Activated CD8-positive, alpha-beta memory T cell treated with anti-CD3 and anti-CD28 coated beads, Interleukin-2, amount 10 ng/mL, durations not matched to agents 7 days and 5 days (primary cell): ENCODE data around the gene PARD6G. TPM values are rescaled to one million over a fixed set of nuclear protein-coding genes. Genes with fewer than 3 reads are reported as not detected.
"Not testable (repeated sequence)": the region's sequence is repeated elsewhere in the genome, so short reads cannot be mapped to it uniquely, and the experiment has no call there.

Experiments
- ATAC-seq: fragments of 150-1000 bp; cut with Tn5 transposase; one replicate; pipeline ENCODE4 v1.10.0; 2021; ENCODE audit warnings: moderate library complexity
- CTCF ChIA-PET: fragments of 350-600 bp; sonication (Branson Sonifier 250); formaldehyde crosslinking; loops from one replicate; lab custom pipeline; 2021; ENCODE audit warnings: antibody characterized with exemption; lab: Charles Lee
- DNase-seq: peaks from one replicate; pipeline ENCODE4 v3.0.0-alpha.2; 2020
- H3K27ac Mint-ChIP-seq: one replicate; pipeline ENCODE4 v1.8.0; 2021; ENCODE audit warnings: mild to moderate bottlenecking, mixed read lengths
- H3K27me3 Mint-ChIP-seq: one replicate; pipeline ENCODE4 v1.8.0; 2021; ENCODE audit warnings: mixed read lengths
- H3K36me3 Mint-ChIP-seq: one replicate; pipeline ENCODE4 v1.8.0; 2021; ENCODE audit warnings: mild to moderate bottlenecking, mixed read lengths
- H3K4me1 Mint-ChIP-seq: one replicate; pipeline ENCODE4 v1.8.0; 2021; ENCODE audit warnings: mixed read lengths
- H3K4me3 Mint-ChIP-seq: one replicate; pipeline ENCODE4 v1.8.0; 2021; ENCODE audit warnings: mild to moderate bottlenecking, moderate library complexity, mixed read lengths
- H3K9me3 Mint-ChIP-seq: one replicate; pipeline ENCODE4 v1.8.0; 2022; ENCODE audit warnings: low read depth, mixed read lengths
- total RNA-seq, 2 experiments: library from RNA; stranded (reverse); gene quantifications; one replicate each; pipeline ENCODE4 v1.2.3, GENCODE V29; 2021

PARD6G gene
- total RNA-seq, 2 experiments from 2014 or later: 0.41 to 0.98 TPM

DNA sequence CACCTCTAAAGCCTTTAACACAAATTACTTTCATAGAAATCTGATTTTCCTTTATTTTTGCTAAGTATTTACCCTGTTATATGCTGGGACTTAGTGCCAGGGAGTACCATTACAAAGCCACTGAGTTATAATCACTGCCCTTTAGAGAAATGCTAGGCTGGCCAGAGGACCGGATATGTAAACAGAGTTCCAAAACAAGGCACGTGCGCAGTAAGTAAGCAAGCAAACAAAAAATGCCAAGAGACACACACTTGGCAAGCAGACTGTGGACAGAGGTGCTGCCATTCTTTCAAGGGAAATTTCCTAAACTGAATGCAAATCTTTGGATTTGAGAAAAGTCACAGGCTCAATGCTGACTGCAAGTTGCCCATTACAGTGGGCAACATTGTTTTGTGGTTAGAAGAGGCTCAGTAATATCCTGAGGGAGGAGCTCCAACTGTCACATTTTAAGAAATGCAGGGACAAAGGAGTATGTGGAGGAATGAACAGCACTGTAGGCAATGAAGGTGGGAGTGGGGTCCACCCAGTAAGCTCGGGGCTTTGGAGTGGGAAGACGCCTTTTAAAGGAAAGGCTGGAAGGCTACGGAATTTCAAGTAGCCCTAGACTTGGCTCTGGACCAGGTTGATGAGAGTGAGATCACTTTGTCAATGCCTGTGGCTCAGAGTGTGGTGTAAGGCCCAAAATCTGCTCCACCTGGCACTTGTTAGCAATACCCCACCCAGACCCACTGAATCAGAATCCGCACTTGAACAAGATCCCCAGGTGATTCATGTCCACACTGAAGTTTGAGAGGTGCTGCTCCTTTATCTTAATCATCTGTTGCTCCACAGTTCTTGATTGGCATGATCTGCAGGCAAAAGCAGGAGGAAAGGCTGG is 2.1 kb upstream of the PARD6G start:
- no peak for DNase-seq

DNA sequence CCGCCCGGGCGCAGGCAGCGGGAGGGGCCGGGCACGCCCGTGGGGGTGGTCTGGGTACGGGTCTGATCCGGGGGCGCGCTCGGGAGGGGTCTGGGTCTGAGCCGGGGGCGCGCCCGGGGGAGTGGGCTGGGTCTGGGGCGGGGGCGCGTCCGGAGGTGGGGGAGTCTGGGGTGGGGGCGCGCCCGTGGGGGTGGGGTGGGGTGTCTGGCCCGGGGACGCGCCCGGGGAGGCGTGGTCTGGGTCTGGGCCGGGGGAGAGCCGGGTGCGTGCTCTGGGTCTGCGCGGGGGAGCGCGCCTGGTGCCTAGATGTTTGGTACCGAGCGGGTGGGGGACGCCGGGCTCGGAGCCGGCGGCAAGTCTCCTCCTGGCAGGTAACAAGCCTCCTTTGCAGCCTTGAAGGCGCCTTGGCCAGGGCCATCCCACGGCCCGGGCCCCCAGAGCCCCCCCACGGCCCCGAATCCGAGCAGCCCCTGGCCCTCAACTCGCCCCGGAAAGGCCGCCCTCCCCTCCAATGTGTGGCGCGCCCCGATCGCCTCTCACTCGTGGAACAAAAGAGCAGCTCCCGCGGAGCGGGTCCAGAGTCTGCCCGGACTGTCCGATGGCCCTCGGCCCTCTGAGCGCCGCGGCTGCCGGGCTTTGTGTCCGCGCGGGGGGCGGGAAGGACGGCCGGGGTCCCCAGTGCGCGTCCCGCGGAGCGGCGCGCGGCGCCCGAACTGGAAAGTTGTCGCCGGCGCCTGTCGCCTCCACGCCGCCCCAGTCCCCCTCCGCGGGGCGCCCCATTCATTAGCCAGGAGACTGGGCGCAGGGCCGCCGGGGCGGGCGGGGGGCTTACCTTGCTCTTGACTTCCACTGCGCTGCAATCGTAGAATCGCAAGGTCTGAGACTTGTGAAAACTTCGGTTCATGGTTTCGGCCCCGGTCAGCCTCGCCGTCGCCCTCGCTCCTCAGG is 595 bp downstream of the PARD6G start:
- Mint-ChIP-seq H3K36me3 (no peaks in the 10 kb centered on the region), H3K4me1 (peaks cover 3% of the 10 kb centered on the region), H3K4me3 (peak overlapping the region; percentile 33), H3K9me3 (no peaks in the 10 kb centered on the region), H3K27me3 (peaks cover 69% of the 10 kb centered on the region), H3K27ac (no peak overlapping the region)
- ATAC-seq: peak; percentile 54
- DNase-seq: no peak
- CTCF ChIA-PET: interaction anchor here (0.9 kb wide), 1 partner anchor 212 kb away, joined by 4 read pairs; the partner anchor contains the start of gene RBFA

More for the DNA sequence above, 2.1 kb upstream of the PARD6G start:
- H3K36me3 Mint-ChIP-seq: no peaks in the 10 kb centered on the region
- H3K4me3 Mint-ChIP-seq: no peak overlapping the region
- H3K27me3 Mint-ChIP-seq: peaks cover 59% of the 10 kb centered on the region
- CTCF ChIA-PET: interaction anchor here (1.1 to 9.1 kb wide), 2 partner anchors 79 to 92 kb away, joined by 3 to 68 read pairs; no protein-coding TSS in a partner anchor
- ATAC-seq: no peak
- peaks cover 3% of the 10 kb centered on the region for H3K4me1 Mint-ChIP-seq
- no peak overlapping the region for H3K27ac Mint-ChIP-seq
- H3K9me3 Mint-ChIP-seq: no peaks in the 10 kb centered on the region

DNA sequence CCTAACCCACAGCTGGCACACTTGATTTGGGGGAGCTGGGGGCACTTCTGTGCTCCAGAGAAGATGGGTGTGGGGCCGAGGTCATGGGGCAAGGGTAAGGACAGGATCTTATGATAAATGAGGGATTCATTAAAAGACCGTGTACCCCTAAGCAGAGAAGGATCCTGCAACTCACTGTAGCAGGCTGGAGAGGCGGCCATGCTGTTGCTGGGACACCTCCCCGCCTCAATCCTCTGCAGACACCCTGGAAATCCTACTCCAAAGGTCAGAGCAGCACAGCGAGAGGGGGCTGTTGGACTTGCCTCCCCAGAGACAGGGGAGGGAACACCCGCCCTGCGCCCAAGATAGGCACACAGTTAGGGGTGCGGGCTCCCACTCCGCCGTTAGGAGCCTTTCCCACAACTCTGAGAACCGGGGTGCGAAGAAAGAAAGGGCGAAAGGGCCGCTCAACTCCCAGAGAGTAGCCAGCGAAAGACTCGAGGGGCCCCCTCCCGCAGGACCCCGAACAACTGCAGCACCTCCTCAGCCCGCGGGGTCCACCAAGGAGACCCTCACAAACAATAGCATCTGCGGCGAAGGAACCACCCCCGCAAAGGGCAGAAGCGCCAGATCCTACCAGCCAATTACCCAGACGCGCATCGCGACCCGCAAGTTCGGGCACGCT is 1.4 kb downstream of the PARD6G start:
- H3K9me3 Mint-ChIP-seq: no peaks in the 10 kb centered on the region
- H3K4me3 Mint-ChIP-seq: peak overlapping the region; percentile 33
- H3K27me3 Mint-ChIP-seq: peaks cover 64% of the 10 kb centered on the region
- CTCF ChIA-PET: interaction anchor here (1.0 to 1.6 kb wide), 4 partner anchors 14 to 87 kb away, joined by 3 to 6 read pairs (median 4); no protein-coding TSS in a partner anchor
- no peaks in the 10 kb centered on the region for H3K36me3 Mint-ChIP-seq
- no peak overlapping the region for H3K27ac Mint-ChIP-seq
- ATAC-seq (no peak), DNase-seq (no peak)
- peaks cover 3% of the 10 kb centered on the region for H3K4me1 Mint-ChIP-seq

DNA sequence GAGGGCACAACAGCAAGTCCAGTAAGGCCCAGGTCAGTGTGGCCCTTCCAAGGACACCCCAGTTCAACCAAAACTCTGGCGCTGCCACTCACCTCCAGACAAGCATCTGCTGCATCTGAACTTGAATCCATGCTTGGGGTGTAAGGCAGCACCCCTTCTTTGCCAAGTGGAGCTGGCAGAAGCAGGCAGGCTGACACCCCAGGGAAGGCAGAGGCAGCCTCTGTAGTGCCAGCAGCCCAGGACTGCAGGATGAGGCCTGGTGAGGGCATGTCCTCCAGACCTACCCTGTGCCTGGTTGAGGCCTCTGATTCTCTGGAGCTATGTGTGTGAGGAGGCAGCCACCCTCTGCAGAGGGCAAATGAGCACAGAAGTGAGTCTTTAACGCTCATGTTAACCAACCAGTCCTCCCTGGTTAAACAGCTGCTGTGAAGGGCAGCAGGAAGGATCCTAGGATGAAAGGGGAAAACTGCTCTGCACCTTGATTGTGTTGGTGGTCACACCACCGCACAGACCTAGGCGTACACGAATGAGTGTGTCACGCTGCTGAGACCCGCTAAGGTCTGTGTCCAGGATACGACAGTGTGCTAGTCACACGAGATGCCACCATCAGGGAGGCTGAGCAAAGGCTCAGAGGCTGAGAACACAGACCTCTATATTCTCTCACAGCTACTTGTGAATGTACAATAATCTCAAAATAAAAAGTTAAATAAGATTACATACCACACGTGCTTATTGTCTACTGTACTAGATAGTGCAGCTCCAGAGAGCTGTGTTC is 2.2 kb downstream of the PARD6G start:
- Mint-ChIP-seq H3K36me3 (no peaks in the 10 kb centered on the region), H3K27ac (no peak overlapping the region), H3K27me3 (peaks cover 59% of the 10 kb centered on the region), H3K9me3 (no peaks in the 10 kb centered on the region), H3K4me3 (no peak overlapping the region), H3K4me1 (peaks cover 3% of the 10 kb centered on the region)
- CTCF ChIA-PET: interaction anchor here (1.0 to 1.6 kb wide), 4 partner anchors 15 to 87 kb away, joined by 3 to 6 read pairs (median 4); no protein-coding TSS in a partner anchor
- DNase-seq (no peak), ATAC-seq (no peak)

DNA sequence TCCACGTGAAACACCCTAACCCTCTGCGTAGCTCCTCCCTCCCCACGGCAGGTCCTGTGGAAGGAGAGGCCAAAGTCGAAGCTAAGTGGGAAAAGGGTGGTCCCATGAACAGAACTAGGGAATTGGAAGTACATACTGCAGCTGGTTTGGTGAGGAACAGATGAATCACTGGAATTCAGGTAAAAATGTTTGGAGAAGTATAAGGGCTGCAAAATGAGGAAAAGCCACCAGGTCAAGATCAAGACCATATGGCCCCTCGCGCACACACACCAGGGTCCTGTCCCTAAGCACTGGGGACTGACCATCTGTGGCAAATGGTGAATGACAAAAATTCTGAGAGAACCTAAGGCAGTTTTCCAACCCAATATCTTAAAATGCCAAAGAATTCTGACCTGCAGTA is 3.1 kb downstream of the PARD6G start:
- CTCF ChIA-PET: interaction anchor here (0.6 to 1.8 kb wide), 4 partner anchors 13 to 86 kb away, joined by 3 to 4 read pairs (median 4); no protein-coding TSS in a partner anchor
- Mint-ChIP-seq H3K4me1 (peaks cover 3% of the 10 kb centered on the region), H3K9me3 (no peaks in the 10 kb centered on the region), H3K36me3 (no peaks in the 10 kb centered on the region), H3K27me3 (peaks cover 55% of the 10 kb centered on the region), H3K27ac (no peak overlapping the region), H3K4me3 (no peak overlapping the region)
- DNase-seq (no peak), ATAC-seq (no peak)

DNA sequence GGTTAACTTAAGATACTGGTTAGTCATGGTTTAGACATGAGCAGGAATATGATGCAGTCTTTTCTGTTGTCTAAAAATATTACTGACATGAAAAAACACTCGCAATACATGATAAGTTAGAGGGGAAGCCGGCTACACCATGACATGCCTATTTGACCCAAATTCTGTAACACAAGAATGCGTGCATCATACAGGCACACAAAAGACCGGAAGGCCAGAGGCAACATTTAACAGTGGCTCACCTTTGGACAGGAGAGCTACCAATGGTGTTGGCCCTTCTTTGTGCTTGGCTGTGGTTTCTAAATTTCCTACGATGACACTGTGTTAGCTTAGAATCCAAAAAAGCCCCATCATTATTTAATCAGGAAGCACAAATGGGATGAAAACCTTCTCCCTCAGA is 4.1 kb downstream of the PARD6G start:
- CTCF ChIA-PET: interaction anchor here (1.7 to 1.8 kb wide), 2 partner anchors 14 to 86 kb away, joined by 3 to 4 read pairs; no protein-coding TSS in a partner anchor
- Mint-ChIP-seq H3K4me1 (peaks cover 3% of the 10 kb centered on the region), H3K27ac (no peak overlapping the region), H3K9me3 (no peaks in the 10 kb centered on the region), H3K27me3 (peaks cover 45% of the 10 kb centered on the region), H3K4me3 (no peak overlapping the region), H3K36me3 (no peaks in the 10 kb centered on the region)
- ATAC-seq: no peak
- no peak for DNase-seq

DNA sequence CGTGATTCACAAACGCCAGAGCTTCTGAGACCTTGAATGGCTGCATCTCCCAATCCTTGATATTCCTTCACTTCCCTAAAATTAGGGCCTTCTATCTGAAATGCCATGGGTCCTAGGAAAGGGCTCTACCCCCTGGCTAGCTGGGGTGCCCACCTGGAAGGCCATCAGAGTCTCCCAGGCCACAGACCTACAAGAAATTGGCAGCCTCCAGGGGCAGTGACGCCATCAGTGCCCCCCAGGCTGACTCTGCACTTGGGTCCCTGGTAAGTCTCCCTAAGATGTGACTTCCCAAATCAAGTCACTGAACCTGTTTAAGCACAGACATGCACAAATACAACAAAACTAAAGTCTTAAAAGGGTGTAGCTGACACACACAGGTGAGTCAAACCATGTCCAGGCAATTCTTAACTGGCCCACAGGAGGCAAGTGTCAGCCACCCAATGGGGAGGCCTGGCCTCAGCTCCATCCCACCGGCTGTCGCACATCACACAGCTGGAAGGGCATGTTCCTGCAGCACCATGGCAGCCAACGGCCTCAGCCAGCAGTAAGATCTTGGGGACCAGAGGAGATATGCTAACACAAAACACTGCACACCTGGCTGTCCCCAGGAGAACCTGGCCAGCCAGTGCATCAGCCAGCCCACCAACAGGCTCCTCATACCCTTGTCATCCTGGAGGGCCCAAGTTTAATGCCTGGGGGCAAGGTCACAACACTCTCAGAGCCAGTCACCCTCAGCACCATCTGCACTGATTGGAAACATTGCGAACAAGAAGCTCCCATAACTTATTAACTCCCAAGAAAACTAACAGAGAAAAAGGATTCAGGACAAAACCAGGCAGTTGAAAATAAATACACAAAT is 5.2 kb downstream of the PARD6G start:
- H3K9me3 Mint-ChIP-seq: no peaks in the 10 kb centered on the region
- no peaks in the 10 kb centered on the region for H3K36me3 Mint-ChIP-seq
- ATAC-seq (no peak), DNase-seq (no peak)
- peaks cover 43% of the 10 kb centered on the region for H3K27me3 Mint-ChIP-seq
- H3K27ac Mint-ChIP-seq: no peak overlapping the region
- CTCF ChIA-PET: interaction anchor here (1.5 to 1.7 kb wide), 2 partner anchors 15 to 84 kb away, joined by 3 to 4 read pairs; no protein-coding TSS in a partner anchor
- H3K4me3 Mint-ChIP-seq: no peak overlapping the region
- H3K4me1 Mint-ChIP-seq: peaks cover 3% of the 10 kb centered on the region

DNA sequence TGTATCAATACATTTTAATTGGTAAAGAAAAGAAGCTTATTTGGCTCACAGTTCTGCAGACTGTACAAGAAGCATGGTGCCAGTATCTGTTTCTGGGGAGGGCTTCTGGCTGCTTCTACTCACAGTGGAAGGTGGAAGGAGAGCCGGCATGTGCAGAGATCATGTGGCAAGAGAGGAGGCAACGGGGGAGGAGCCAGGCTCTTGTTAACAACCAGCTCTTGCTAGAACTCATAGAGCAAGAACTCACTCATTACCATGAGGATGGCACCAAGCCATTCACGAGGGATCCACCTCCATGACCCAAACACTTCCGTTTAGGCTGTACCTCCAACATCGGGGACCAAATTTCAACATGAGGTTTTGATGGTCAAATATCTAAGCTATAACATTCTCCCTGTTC is 7.5 kb downstream of the PARD6G start:
- no peaks in the 10 kb centered on the region for H3K36me3 Mint-ChIP-seq
- DNase-seq: no peak
- H3K27me3 Mint-ChIP-seq: peaks cover 41% of the 10 kb centered on the region
- no peaks in the 10 kb centered on the region for H3K4me1 Mint-ChIP-seq
- ATAC-seq: no peak
- no peak overlapping the region for H3K27ac Mint-ChIP-seq
- H3K9me3 Mint-ChIP-seq: no peaks in the 10 kb centered on the region
- no peak overlapping the region for H3K4me3 Mint-ChIP-seq
- CTCF ChIA-PET: interaction anchor here (0.9 to 1.6 kb wide), 2 partner anchors 17 to 80 kb away, joined by 3 to 4 read pairs; no protein-coding TSS in a partner anchor

DNA sequence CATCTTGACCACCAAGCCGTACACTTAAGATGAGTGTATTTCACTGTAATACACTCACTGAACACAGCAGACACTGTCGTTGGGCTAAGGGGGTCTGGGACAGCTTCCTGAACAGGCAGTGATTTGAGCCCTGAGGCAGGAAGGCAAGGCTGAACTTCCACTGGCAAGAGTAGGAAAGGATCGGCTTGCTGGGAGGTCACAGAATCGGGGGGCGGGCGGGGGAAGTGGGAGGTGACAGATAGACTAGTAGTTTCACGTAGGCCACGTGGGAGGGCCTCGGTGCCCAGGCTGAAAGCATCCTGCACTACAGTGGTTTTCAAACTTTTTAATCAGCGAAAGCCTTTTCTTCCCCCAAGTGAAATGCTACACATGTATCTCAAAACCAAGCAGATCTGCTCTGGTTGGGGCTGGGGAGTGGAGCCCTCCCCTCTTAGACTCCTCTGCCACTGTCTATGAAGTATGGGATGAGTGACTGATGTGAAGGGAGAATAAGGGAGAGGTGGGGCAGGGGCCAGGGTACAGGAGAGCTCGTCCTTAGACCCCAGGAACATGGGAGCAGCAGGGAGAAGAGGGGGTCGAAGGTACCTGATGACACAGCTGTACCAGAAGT is 8.6 kb downstream of the PARD6G start:
- Mint-ChIP-seq H3K4me3 (no peak overlapping the region), H3K27me3 (peaks cover 34% of the 10 kb centered on the region), H3K36me3 (no peaks in the 10 kb centered on the region), H3K4me1 (no peaks in the 10 kb centered on the region), H3K27ac (no peak overlapping the region), H3K9me3 (no peaks in the 10 kb centered on the region)
- no peak for DNase-seq
- CTCF ChIA-PET: no interaction called here
- no peak for ATAC-seq

DNA sequence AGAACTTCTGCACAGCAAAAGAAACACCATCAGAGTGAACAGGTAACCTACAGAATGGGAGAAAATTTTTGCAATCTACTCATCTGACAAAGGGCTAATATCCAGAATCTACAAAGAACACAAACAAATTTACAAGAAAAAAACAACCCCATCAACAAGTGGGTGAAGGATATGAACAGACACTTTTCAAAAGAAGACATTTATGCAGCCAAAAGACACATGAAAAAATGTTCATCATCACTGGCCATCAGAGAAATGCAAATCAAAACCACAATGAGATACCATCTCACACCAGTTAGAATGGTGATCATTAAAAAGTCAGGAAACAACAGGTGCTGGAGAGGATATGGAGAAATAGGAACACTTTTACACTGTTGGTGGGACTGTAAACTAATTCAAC is 9.8 kb downstream of the PARD6G start:
- CTCF ChIA-PET, H3K9me3 Mint-ChIP-seq, H3K4me3 Mint-ChIP-seq, ATAC-seq, DNase-seq, H3K27ac Mint-ChIP-seq, H3K36me3 Mint-ChIP-seq, H3K4me1 Mint-ChIP-seq: not testable (repeated sequence)
- peaks cover 28% of the 10 kb centered on the region for H3K27me3 Mint-ChIP-seq

DNA sequence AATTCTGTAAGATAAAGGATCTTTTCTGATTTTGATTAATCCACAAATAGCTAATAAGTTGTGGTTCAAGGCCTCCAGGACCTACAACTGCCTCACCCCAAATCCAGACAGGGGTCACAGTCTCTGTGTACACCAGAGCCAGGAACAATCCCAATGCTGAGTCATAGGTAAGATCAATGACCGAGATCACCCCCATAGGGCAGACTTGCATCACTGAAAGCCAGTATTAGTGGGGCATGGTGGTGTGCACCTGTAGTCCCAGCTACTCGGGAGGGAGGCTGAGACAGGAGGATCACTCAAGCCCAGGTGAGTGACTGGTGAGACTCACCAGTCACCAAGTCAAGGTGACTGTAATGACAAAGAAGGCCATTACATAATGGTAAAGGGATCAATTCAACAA is 12.9 kb downstream of the PARD6G start:
- Mint-ChIP-seq H3K4me1 (no peaks in the 10 kb centered on the region), H3K36me3 (no peaks in the 10 kb centered on the region), H3K9me3 (no peaks in the 10 kb centered on the region), H3K4me3 (no peak overlapping the region), H3K27me3 (peaks cover 20% of the 10 kb centered on the region), H3K27ac (no peak overlapping the region)
- CTCF ChIA-PET: no interaction called here
- DNase-seq (no peak), ATAC-seq (no peak)
